Hepatocyte (in vitro differentiated cells): ENCODE measurements around the gene IRF2.

ENCODE experiments used
- EZH2 ChIP-seq: fragments of 200-600 bp; sonication (generic); IDR thresholded peaks from 2 replicates; pipeline ENCODE4 v1.6.1; 2016; ENCODE audit warnings: antibody characterized with exemption, mild to moderate bottlenecking, borderline replicate concordance
- EZH2phosphoT487 ChIP-seq: fragments of 200-600 bp; sonication (generic); IDR thresholded peaks from one replicate; pipeline ENCODE4 v1.6.1; 2018; ENCODE audit warnings: antibody characterized with exemption, mild to moderate bottlenecking, low read depth, moderate library complexity; ENCODE audit not compliant: unreplicated experiment, severe bottlenecking
- TF ChIP-seq, protein P1 (sequence below): fragments of 200-600 bp; sonication (generic); IDR thresholded peaks from 2 replicates; pipeline ENCODE4 v1.5.1; 2016; ENCODE audit warnings: antibody characterized with exemption, mild to moderate bottlenecking; ENCODE audit not compliant: poor library complexity

DNA sequence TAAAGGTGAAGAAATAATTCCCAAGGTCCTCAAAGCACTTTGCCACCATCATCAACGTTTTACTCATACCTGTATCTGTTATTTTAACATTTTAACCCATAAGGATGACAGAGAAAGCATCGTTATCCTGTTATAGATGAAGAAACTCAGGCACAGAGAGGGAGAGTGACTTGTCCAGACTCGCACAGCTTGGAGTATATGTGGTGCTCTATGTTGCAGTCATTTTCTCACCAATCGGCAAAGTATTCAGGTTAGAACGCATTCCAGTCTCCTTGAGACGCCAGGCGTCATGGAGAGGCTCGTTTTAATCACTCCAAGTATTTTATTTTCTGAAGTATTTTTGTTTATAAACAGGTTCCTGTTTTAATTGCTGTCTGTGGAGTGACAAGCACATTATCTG lies 73.5 kb downstream of the IRF2 start:
- TF ChIP-seq EZH2 (no peak), EZH2phosphoT487 (no peak)
- TF ChIP-seq, protein P1, sequence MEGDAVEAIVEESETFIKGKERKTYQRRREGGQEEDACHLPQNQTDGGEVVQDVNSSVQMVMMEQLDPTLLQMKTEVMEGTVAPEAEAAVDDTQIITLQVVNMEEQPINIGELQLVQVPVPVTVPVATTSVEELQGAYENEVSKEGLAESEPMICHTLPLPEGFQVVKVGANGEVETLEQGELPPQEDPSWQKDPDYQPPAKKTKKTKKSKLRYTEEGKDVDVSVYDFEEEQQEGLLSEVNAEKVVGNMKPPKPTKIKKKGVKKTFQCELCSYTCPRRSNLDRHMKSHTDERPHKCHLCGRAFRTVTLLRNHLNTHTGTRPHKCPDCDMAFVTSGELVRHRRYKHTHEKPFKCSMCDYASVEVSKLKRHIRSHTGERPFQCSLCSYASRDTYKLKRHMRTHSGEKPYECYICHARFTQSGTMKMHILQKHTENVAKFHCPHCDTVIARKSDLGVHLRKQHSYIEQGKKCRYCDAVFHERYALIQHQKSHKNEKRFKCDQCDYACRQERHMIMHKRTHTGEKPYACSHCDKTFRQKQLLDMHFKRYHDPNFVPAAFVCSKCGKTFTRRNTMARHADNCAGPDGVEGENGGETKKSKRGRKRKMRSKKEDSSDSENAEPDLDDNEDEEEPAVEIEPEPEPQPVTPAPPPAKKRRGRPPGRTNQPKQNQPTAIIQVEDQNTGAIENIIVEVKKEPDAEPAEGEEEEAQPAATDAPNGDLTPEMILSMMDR, result no peak
